Astrocyte of the spinal cord (primary cell): Measurements from ENCODE around the gene ELFN1.

Source experiments
- DNase-seq: peaks from one replicate; pipeline ENCODE4 v3.0.0; 2011; ENCODE audit warnings: low read depth, low spot score
- H3K4me3 ChIP-seq: 2 replicates; pipeline ENCODE4 v1.5.1; 2011; ENCODE audit warnings: low read depth, mild to moderate bottlenecking, low read length, moderate library complexity
- CTCF ChIP-seq: IDR thresholded peaks from 2 replicates; pipeline ENCODE4 v1.5.1; 2012; ENCODE audit warnings: low read depth, mild to moderate bottlenecking, low read length, inconsistent platforms
- in situ Hi-C: cut with HindIII; loops from 2 replicates; pipeline ENCODE4 v1.10.0; 2017; ENCODE audit warnings: low sequenced_read_pairs

The ELFN1 gene

GRCh38 chr7:1727079-1727478 is 57.0 kb downstream of the ELFN1 start:
- no peak for DNase-seq
- in situ Hi-C loops, result no loop called here
- TF ChIP-seq CTCF, result no peak
- no peak overlapping the region for H3K4me3 ChIP-seq

GRCh38 chr7:1727812-1728570 is 57.9 kb downstream of the ELFN1 start:
- no peak for DNase-seq
- TF ChIP-seq CTCF, result no peak
- H3K4me3 ChIP-seq, result no peak overlapping the region
- in situ Hi-C loops, result no loop called here

GRCh38 chr7:1729183-1729582 is 59.1 kb downstream of the ELFN1 start:
- in situ Hi-C loops, result no loop called here
- TF ChIP-seq CTCF, result no peak

DNA sequence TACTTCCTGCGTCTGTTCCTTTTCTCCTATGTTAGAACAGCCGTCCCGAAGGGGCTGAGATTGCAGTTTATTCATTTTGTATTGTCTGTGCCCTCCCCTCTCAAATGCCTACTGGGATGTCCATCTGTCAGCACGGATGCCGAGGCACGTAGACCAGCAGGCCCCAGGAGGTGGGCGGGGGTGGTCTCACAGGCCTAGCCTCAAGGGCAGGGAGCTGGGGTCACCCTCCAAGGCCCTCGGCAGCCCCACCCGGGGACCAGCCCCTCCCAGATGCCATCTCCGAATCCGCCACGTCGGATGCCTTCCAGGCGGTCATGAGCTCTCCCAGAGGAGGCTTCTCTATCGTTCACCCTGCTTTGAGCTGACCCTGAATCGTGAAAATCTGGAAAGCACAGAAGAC is 59.7 kb downstream of the ELFN1 start:
- TF ChIP-seq CTCF, result no peak
- in situ Hi-C loops, result no loop called here
- DNase-seq, result no peak
- no peak overlapping the region for H3K4me3 ChIP-seq

More at GRCh38 chr7:1729183-1729582, 59.1 kb downstream of the ELFN1 start:
- DNase-seq, result no peak
- H3K4me3 ChIP-seq, result no peak overlapping the region

GRCh38 chr7:1732072-1732471 is 62.0 kb downstream of the ELFN1 start:
- DNase-seq, result no peak
- in situ Hi-C loops, result no loop called here
- H3K4me3 ChIP-seq, result no peak overlapping the region
- TF ChIP-seq CTCF, result no peak

- in situ Hi-C loops, result no loop called here
- no peak for TF ChIP-seq CTCF
- no peak for DNase-seq
- H3K4me3 ChIP-seq, result no peak overlapping the region
These were observed 62.6 kb downstream of the ELFN1 start for GRCh38 chr7:1732645-1733044.
